Head of caudate nucleus (tissue), 42 donors: Measurements from ENCODE around the gene BAD.
A peak's percentile ranks its signal among the peaks of the same experiment; 100 is the strongest.

ENCODE experiments used
- DNase-seq, 42 donors: peaks; one replicate each; pipeline versions ENCODE4 v3.0.0 to v3.0.0-alpha.2; 2020 to 2021; ENCODE audit warnings: mixed read lengths in 7 of 42
- intact Hi-C: fragments of 100-400 bp; cut with DNase I; formaldehyde crosslinking; loops from one replicate; pipeline ENCODE4 v1.15.0; 2022

BAD gene

GRCh38 chr11:64265176-64266160 lies 19.0 kb downstream of the BAD start:
- intact Hi-C loops = no loop called here

GRCh38 chr11:64264371-64264852 lies 20.1 kb downstream of the BAD start:
- intact Hi-C loops = no loop called here
- no peak for DNase-seq

More at GRCh38 chr11:64265176-64266160, 19.0 kb downstream of the BAD start:
- DNase-seq = no peak

DNA sequence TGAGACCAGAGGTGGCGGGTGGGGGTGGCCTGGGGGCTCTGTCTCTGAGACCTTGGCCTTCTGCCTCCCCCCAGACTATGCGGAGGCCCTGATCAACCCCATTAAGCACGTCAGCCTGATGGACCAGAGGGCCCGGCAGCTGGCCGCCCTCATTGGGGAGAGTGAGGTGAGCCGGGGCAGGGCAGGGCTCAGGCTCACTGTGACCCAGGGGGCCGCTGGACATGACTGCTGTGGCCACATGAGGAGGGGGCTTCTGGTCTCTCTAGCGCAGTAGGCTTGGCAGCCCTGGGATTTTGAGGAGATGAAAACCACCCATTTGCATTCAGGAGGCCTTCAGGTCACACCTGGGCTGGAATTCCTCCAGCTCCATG lies 20.5 kb downstream of the BAD start:
- no peak for DNase-seq
- intact Hi-C loops = no loop called here

GRCh38 chr11:64263021-64263946 lies 21.2 kb downstream of the BAD start:
- no peak for DNase-seq
- intact Hi-C loops = no loop called here

GRCh38 chr11:64262271-64263002 lies 22.0 kb downstream of the BAD start:
- intact Hi-C loops = no loop called here
- no peak for DNase-seq

DNA sequence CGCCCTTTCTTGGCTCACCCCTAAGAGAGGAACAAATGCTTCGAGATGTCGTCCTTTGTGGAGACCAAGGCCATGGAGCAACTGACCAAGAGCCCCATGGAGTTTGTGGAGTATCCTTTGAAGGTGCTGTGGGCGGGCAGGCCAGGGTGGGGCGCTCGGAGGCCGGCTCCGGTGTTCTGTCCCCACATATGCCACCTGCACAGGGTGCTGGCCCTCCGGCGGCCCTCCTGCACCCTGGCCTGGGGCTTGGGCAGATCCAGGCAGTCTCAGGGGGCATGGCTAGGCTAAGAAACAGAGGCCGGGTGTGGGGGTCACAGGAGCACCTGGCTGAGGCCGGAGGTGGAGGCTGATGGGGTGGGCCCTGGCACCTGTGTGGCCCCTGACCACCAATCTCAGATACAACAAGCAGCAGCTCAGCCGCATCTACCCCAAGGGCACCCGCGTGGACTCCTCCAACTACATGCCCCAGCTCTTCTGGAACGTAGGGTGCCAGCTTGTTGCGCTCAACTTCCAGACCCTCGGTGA lies 22.8 kb downstream of the BAD start:
- intact Hi-C loops = no loop called here
- no peak for DNase-seq

DNA sequence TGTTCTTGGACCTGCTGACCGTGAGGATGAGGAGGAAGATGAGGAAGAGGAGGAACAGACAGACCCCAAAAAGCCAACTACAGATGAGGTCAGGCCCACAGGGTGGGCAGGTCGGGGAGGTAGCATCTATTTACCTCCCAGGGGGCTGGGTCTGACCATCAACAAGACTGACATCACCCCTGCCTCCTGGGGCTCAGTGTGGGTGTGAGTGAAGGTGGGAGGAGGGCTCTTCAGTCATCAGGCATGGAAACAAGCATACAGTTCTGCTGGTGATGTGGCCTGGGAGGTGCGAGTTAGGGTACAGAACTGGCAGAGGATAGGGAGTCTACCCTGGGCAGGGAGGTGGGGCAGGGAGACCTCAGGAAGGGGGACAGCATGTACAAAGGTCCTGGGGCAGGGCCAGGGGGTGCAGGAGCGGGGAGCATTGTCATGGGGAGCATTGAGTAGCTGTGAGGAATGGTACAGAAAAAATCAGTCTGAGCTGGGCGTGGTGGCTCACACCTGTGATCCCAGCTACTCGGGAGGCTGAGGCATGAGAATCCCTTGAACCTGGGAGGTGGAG lies 24.2 kb downstream of the BAD start:
- DNase-seq = no peak
- intact Hi-C loops = no loop called here

GRCh38 chr11:64259533-64260067 lies 24.9 kb downstream of the BAD start:
- intact Hi-C loops = no loop called here
- DNase-seq = no peak

- no peak for DNase-seq
- intact Hi-C loops = no loop called here
These were observed 25.4 kb downstream of the BAD start for GRCh38 chr11:64258946-64259532.

DNA sequence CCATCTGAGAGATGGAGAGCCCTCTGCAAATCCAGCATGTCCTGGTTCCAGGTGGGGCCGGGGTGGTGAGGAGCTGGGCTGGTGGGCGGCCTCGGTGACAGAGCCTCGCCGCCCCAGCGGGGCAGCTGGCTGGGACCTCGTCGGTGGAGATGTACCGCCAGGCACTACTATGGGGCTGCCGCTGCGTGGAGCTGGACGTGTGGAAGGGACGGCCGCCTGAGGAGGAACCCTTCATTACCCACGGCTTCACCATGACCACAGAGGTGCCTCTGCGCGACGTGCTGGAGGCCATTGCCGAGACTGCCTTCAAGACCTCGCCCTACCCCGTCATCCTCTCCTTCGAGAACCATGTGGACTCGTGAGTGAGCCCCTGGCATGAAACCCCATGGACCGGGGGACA lies 26.1 kb downstream of the BAD start:
- no peak for DNase-seq
- intact Hi-C loops = no loop called here

- DNase-seq = no peak
- intact Hi-C loops = no loop called here
These were observed 28.2 kb downstream of the BAD start for GRCh38 chr11:64256300-64256699.

DNA sequence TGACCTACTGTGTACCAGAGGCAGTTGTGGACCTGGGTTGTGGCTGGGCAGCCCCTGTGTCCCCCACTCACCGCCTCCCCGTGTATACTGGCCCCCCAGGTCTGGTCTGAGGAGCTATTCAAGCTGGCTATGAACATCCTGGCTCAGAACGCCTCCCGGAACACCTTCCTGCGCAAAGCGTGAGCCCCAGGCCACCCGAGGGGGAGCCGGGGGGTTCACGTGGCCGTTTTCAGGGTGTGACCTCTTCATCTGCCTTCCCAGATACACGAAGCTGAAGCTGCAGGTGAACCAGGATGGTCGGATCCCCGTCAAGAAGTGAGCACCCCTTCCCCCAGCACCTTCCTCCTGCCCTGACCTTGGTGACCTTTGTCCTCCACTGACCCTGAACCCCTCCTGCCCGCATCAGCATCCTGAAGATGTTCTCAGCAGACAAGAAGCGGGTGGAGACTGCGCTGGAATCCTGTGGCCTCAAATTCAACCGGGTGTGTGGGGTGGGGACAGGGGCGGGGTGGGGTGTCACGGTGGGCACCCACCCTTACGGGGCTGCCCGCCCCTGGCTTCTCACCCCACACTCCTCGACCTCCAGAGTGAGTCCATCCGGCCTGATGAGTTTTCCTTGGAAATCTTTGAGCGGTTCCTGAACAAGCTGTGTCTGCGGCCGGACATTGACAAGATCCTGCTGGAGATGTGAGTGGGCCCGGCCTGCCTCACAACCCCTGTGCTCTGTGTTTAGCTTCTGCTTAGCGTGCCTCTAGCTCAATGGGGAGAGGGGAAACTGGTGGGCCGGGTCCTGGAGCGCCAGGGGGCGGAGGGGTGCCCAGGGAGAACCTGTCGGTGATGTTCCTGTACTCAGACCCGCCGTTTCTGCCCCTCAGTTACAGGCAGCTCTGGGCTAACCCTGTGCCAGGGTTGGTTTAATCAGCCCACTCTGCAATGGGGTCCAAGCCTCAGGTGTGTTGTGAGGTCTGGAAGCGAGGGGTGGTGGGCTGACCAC lies 29.0 kb downstream of the BAD start:
- intact Hi-C loops = no loop called here
- DNase-seq = no peak

DNA sequence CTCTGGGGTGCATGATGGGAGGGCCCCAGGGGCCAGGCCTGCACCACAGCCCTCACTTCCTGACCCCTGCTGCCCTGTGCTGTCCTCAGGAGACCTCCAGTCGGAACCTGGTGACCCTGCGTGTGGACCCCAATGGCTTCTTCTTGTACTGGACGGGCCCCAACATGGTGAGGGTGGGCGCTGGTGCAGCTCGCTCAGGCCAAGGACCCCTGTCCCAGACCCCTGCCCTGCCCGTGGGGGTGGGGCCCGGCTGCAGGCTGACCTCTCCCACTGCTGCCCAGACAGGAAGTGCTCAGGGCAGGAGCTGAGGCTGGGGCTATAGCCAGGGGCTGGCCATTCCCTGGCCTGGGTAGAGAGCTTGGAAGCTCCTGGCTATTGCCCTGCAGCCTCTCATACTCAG lies 30.1 kb downstream of the BAD start:
- intact Hi-C loops = no loop called here
- DNase-seq = no peak

- intact Hi-C loops = no loop called here
- peak in 22 of 42 donors; percentile 41 to 80 (median 61) for DNase-seq
These were observed 31.0 kb downstream of the BAD start for GRCh38 chr11:64253481-64253880.

DNA sequence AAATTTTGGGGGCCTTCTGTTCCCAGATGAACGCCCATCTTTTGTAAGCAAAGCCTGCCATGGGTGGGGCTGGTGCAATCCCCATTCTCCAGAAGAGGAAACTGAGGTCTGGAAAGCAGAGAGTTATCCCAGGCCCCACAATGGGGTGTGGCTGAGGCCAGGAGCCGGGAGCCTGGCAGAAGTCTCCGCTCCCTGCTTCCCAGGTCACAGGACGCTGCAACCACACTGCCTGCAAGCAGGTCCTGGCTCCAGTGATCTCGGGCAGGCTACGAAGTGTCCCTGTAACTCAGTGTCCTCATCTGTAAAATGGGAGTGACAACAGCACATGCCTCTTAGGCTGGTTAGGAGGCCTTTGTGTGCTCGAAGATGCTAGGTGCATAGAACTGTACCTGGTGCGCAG lies 31.4 kb downstream of the BAD start:
- intact Hi-C loops = no loop called here

GRCh38 chr11:64252003-64252872 lies 32.2 kb downstream of the BAD start:
- intact Hi-C loops = no loop called here
- peak in 1 of 42 donors; percentile 39 for DNase-seq

More for the DNA sequence above, 31.4 kb downstream of the BAD start:
- no peak for DNase-seq
